PC-3 (cell line): ENCODE measurements around the gene TCF7L1. TPM values are rescaled to one million over a fixed set of nuclear protein-coding genes. Genes with fewer than 3 reads are reported as not detected.
A peak's percentile ranks its signal among the peaks of the same experiment; 100 is the strongest.

Source experiments
- ATAC-seq: fragments of 200-7000 bp; cut with Tn5 transposase; 2 replicates; pipeline ENCODE4 v1.9.1; 2020; ENCODE audit warnings: mild to moderate bottlenecking, moderate library complexity
- BruUV-seq: library from RNA; stranded (reverse); fragments of 400-500 nt; replicated peaks from 2 replicates; lab custom pipeline; 2021; lab: Mats Ljungman, UMichigan
- CTCF ChIA-PET: fragments of 300-600 bp; sonication (Branson Sonifier 250); formaldehyde crosslinking; loops from one replicate; lab custom pipeline; 2022; ENCODE audit warnings: antibody characterized with exemption; lab: Charles Lee
- POLR2A ChIA-PET: fragments of 300-600 bp; sonication (Branson Sonifier 250); formaldehyde crosslinking; loops from one replicate; lab custom pipeline; 2022; ENCODE audit warnings: antibody characterized with exemption; ENCODE audit not compliant: unreplicated experiment; lab: Charles Lee
- DNase-seq: peaks from one replicate; pipeline ENCODE4 v3.0.0-alpha.2; 2015
- H2AFZ ChIP-seq: fragments of 300-600 bp; sonication (generic); 2 replicates; pipeline ENCODE4 v1.6.0; 2016; ENCODE audit warnings: antibody characterized with exemption, low read length
- H3F3A ChIP-seq: fragments of 300-600 bp; sonication (generic); one replicate; pipeline ENCODE4 v1.6.0; 2017; ENCODE audit warnings: antibody characterized with exemption, low read length, control low read depth, mild to moderate bottlenecking; ENCODE audit not compliant: unreplicated experiment
- H3K27ac ChIP-seq: fragments of 300-600 bp; sonication (generic); 2 replicates; pipeline ENCODE4 v1.5.1; 2016; ENCODE audit warnings: mild to moderate bottlenecking, low read length
- H3K27me3 ChIP-seq: fragments of 300-600 bp; sonication (generic); 2 replicates; pipeline ENCODE4 v1.6.1; 2016; ENCODE audit warnings: low read length, mixed read lengths
- H3K36me3 ChIP-seq: fragments of 300-600 bp; sonication (generic); 2 replicates; pipeline ENCODE4 v1.6.1; 2016; ENCODE audit warnings: low read depth, mixed run types, low read length, mixed read lengths
- H3K4me1 ChIP-seq: fragments of 300-600 bp; sonication (generic); 2 replicates; pipeline ENCODE4 v1.5.1; 2016; ENCODE audit warnings: low read length; ENCODE audit not compliant: insufficient read depth
- H3K4me2 ChIP-seq: fragments of 300-600 bp; sonication (generic); 2 replicates; pipeline ENCODE4 v1.6.0; 2016; ENCODE audit warnings: low read length
- H3K4me3 ChIP-seq: fragments of 300-600 bp; sonication (generic); 2 replicates; pipeline ENCODE4 v1.5.1; 2016; ENCODE audit warnings: mild to moderate bottlenecking, low read length, mixed read lengths
- H3K79me2 ChIP-seq: fragments of 300-600 bp; sonication (generic); 2 replicates; pipeline ENCODE4 v1.6.1; 2017; ENCODE audit warnings: low read length, mixed read lengths
- H3K9ac ChIP-seq: fragments of 300-600 bp; sonication (generic); 2 replicates; pipeline ENCODE4 v1.6.0; 2016; ENCODE audit warnings: mild to moderate bottlenecking, low read length
- H3K9me2 ChIP-seq: fragments of 300-600 bp; sonication (generic); replicated peaks from 2 replicates; pipeline ENCODE4 v1.6.1; 2016; ENCODE audit warnings: mixed run types, low read length, mixed read lengths
- H3K9me3 ChIP-seq: fragments of 300-600 bp; sonication (generic); 2 replicates; pipeline ENCODE4 v1.6.1; 2016; ENCODE audit warnings: low read length, mixed read lengths
- H4K20me1 ChIP-seq: fragments of 300-600 bp; sonication (generic); 2 replicates; pipeline ENCODE4 v1.6.1; 2016; ENCODE audit warnings: low read length, mixed read lengths
- CTCF ChIP-seq: fragments of 300-600 bp; sonication (generic); conservative IDR thresholded peaks from 2 replicates; pipeline ENCODE4 v1.5.1; 2017; ENCODE audit warnings: antibody characterized with exemption, low read depth, mild to moderate bottlenecking, low read length
- EZH2 ChIP-seq: fragments of 300-600 bp; sonication (generic); IDR thresholded peaks from one replicate; pipeline ENCODE4 v1.6.1; 2017; ENCODE audit warnings: antibody characterized with exemption, mild to moderate bottlenecking, low read length; ENCODE audit not compliant: unreplicated experiment
- EZH2phosphoT487 ChIP-seq: fragments of 300-600 bp; sonication (generic); IDR thresholded peaks from 2 replicates; pipeline ENCODE4 v1.6.1; 2018; ENCODE audit warnings: mild to moderate bottlenecking, antibody characterized with exemption, low read length, borderline replicate concordance
- intact Hi-C: fragments of 100-400 bp; cut with micrococcal nuclease; formaldehyde crosslinking; loops from 2 replicates; pipeline ENCODE4 v1.9.0; 2023
- total RNA-seq: library from RNA; depleted of rRNA; stranded (reverse); fragments of >200 nt; gene quantifications from 2 replicates; pipeline ENCODE4 v1.2.3, GENCODE V29; 2014

Gene TCF7L1
- total RNA-seq, 1 experiment from 2014 or later, result 1.8 TPM

GRCh38 chr2:85230679-85231467 lies 97.7 kb downstream of the TCF7L1 start:
- no peaks in the 10 kb centered on the region for H3K79me2 ChIP-seq
- DNase-seq, result no peak
- H4K20me1 ChIP-seq, result no peaks in the 10 kb centered on the region
- ChIA-PET POLR2A (interaction anchor here (0.6 kb wide), 1 partner anchor 10 kb away, joined by 5 read pairs; no protein-coding TSS in a partner anchor), CTCF (no interaction called here)
- no peaks in the 10 kb centered on the region for H3K4me1 ChIP-seq
- H3K27ac ChIP-seq, result no peak overlapping the region
- H3K9ac ChIP-seq, result no peak overlapping the region
- intact Hi-C loops, result no loop called here
- no peak overlapping the region for H3K4me2 ChIP-seq
- H2AFZ ChIP-seq, result no peak overlapping the region
- no peaks in the 10 kb centered on the region for H3K27me3 ChIP-seq
- H3K4me3 ChIP-seq, result no peak overlapping the region
- no peaks in the 10 kb centered on the region for H3K9me2 ChIP-seq
- no peaks in the 10 kb centered on the region for H3K36me3 ChIP-seq
- TF ChIP-seq EZH2phosphoT487, result no peak
- TF ChIP-seq CTCF, result 0 out of 2 replicates have a peak, but pooled peaks have one; percentile 11
- no peak for ATAC-seq
- H3K9me3 ChIP-seq, result no peaks in the 10 kb centered on the region
- no TSS peak for BruUV-seq
- no peaks in the 10 kb centered on the region for H3F3A ChIP-seq

GRCh38 chr2:85231468-85231805 lies 98.2 kb downstream of the TCF7L1 start:
- no TSS peak for BruUV-seq
- Histone ChIP-seq H2AFZ (no peak overlapping the region), H3K79me2 (no peaks in the 10 kb centered on the region), H3K4me2 (no peak overlapping the region), H4K20me1 (no peaks in the 10 kb centered on the region), H3K9me2 (no peaks in the 10 kb centered on the region), H3K9me3 (no peaks in the 10 kb centered on the region), H3K27me3 (no peaks in the 10 kb centered on the region), H3K9ac (no peak overlapping the region), H3K27ac (no peak overlapping the region), H3F3A (no peaks in the 10 kb centered on the region), H3K36me3 (no peaks in the 10 kb centered on the region), H3K4me1 (no peaks in the 10 kb centered on the region), H3K4me3 (no peak overlapping the region)
- intact Hi-C loops, result no loop called here
- CTCF ChIA-PET, result no interaction called here
- POLR2A ChIA-PET, result no interaction called here
- no peak for ATAC-seq
- DNase-seq, result no peak
- TF ChIP-seq EZH2, result no peak
- TF ChIP-seq CTCF, result no peak
- TF ChIP-seq EZH2phosphoT487, result no peak

GRCh38 chr2:85231952-85232351 lies 98.8 kb downstream of the TCF7L1 start:
- Histone ChIP-seq H3K4me1 (no peaks in the 10 kb centered on the region), H3K36me3 (no peaks in the 10 kb centered on the region), H3K4me2 (no peak overlapping the region), H3F3A (no peaks in the 10 kb centered on the region), H3K27me3 (no peaks in the 10 kb centered on the region), H3K9ac (no peak overlapping the region), H3K9me3 (no peaks in the 10 kb centered on the region), H3K4me3 (no peak overlapping the region), H4K20me1 (no peaks in the 10 kb centered on the region), H3K27ac (no peak overlapping the region), H3K79me2 (no peaks in the 10 kb centered on the region), H3K9me2 (no peaks in the 10 kb centered on the region), H2AFZ (no peak overlapping the region)
- no peak for TF ChIP-seq CTCF
- no peak for TF ChIP-seq EZH2
- no peak for TF ChIP-seq EZH2phosphoT487
- no TSS peak for BruUV-seq
- ChIA-PET POLR2A (no interaction called here), CTCF (no interaction called here)
- ATAC-seq (no peak), DNase-seq (no peak)
- intact Hi-C loops, result no loop called here
